Neural progenitor cell (in vitro differentiated cells): Measurements from ENCODE around the gene LRBA. TPM values are rescaled to one million over a fixed set of nuclear protein-coding genes. Genes with fewer than 3 reads are reported as not detected.
A peak's percentile ranks its signal among the peaks of the same experiment; 100 is the strongest.

Experiments
- DNase-seq: peaks from one replicate; pipeline ENCODE4 v3.0.0-alpha.2; 2016; ENCODE audit warnings: low spot score
- H2AFZ ChIP-seq: fragments of 200-600 bp; sonication (generic); replicated peaks from 2 replicates; pipeline ENCODE4 v1.6.1; 2016; ENCODE audit warnings: antibody characterized with exemption
- H3F3A ChIP-seq: fragments of 200-600 bp; sonication (generic); 2 replicates; pipeline ENCODE4 v1.6.1; 2016; ENCODE audit warnings: antibody characterized with exemption, low read depth
- H3K27ac ChIP-seq: fragments of 200-600 bp; sonication (generic); 2 replicates; pipeline ENCODE4 v1.5.1; 2016; ENCODE audit warnings: mild to moderate bottlenecking
- H3K27me3 ChIP-seq: fragments of 200-600 bp; sonication (generic); 2 replicates; pipeline ENCODE4 v1.6.1; 2016; ENCODE audit warnings: mild to moderate bottlenecking, moderate library complexity
- H3K36me3 ChIP-seq: fragments of 200-600 bp; sonication (generic); 2 replicates; pipeline ENCODE4 v1.5.1; 2016
- H3K4me1 ChIP-seq: fragments of 200-600 bp; sonication (generic); 2 replicates; pipeline ENCODE4 v1.6.1; 2016; ENCODE audit warnings: mixed run types
- H3K4me2 ChIP-seq: fragments of 200-600 bp; sonication (generic); 2 replicates; pipeline ENCODE4 v1.6.1; 2016
- H3K4me3 ChIP-seq: fragments of 200-600 bp; sonication (generic); 2 replicates; pipeline ENCODE4 v1.5.1; 2016
- H3K79me2 ChIP-seq: fragments of 200-600 bp; sonication (generic); 2 replicates; pipeline ENCODE4 v1.6.1; 2016; ENCODE audit warnings: low read depth
- H3K9ac ChIP-seq: fragments of 200-600 bp; sonication (generic); 2 replicates; pipeline ENCODE4 v1.6.1; 2016
- H3K9me3 ChIP-seq: fragments of 200-600 bp; sonication (generic); 2 replicates; pipeline ENCODE4 v1.5.1; 2016; ENCODE audit warnings: low read depth
- H4K20me1 ChIP-seq: fragments of 200-600 bp; sonication (generic); 2 replicates; pipeline ENCODE4 v1.6.1; 2016; ENCODE audit warnings: low read depth
- H3K27ac Mint-ChIP-seq: 3 replicates; pipeline ENCODE4 v1.8.0; 2021; ENCODE audit warnings: mixed read lengths
- H3K27me3 Mint-ChIP-seq: 2 replicates; pipeline ENCODE4 v1.8.0; 2022; ENCODE audit warnings: low read depth, mild to moderate bottlenecking, inconsistent platforms, moderate library complexity, mixed read lengths; ENCODE audit not compliant: insufficient read depth
- H3K36me3 Mint-ChIP-seq: 3 replicates; pipeline ENCODE4 v1.8.0; 2021; ENCODE audit warnings: mixed read lengths
- H3K4me1 Mint-ChIP-seq: 3 replicates; pipeline ENCODE4 v1.8.0; 2021; ENCODE audit warnings: mixed read lengths
- H3K4me3 Mint-ChIP-seq: 3 replicates; pipeline ENCODE4 v1.8.0; 2021; ENCODE audit warnings: mild to moderate bottlenecking, moderate library complexity, mixed read lengths
- H3K9me3 Mint-ChIP-seq: 3 replicates; pipeline ENCODE4 v1.8.0; 2020; ENCODE audit warnings: mixed read lengths
- EZH2 ChIP-seq: fragments of 200-600 bp; sonication (generic); IDR thresholded peaks from 2 replicates; pipeline ENCODE4 v1.6.1; 2017; ENCODE audit warnings: antibody characterized with exemption, mild to moderate bottlenecking, moderate library complexity
- EZH2phosphoT487 ChIP-seq: fragments of 200-600 bp; sonication (generic); IDR thresholded peaks from 2 replicates; pipeline ENCODE4 v1.6.1; 2017; ENCODE audit warnings: antibody characterized with exemption
- total RNA-seq: library from RNA; depleted of rRNA; stranded (reverse); fragments of >200 nt; gene quantifications from 2 replicates; pipeline ENCODE4 v1.2.3, GENCODE V29; 2015; ENCODE audit warnings: low replicate concordance
- TF ChIP-seq, protein P1 (sequence below): fragments of 200-600 bp; sonication (generic); IDR thresholded peaks from 2 replicates; pipeline ENCODE4 v1.5.1; 2017; ENCODE audit warnings: antibody characterized with exemption, mild to moderate bottlenecking

Gene LRBA
- total RNA-seq, 1 donor from 2014 or later: 111 TPM

DNA sequence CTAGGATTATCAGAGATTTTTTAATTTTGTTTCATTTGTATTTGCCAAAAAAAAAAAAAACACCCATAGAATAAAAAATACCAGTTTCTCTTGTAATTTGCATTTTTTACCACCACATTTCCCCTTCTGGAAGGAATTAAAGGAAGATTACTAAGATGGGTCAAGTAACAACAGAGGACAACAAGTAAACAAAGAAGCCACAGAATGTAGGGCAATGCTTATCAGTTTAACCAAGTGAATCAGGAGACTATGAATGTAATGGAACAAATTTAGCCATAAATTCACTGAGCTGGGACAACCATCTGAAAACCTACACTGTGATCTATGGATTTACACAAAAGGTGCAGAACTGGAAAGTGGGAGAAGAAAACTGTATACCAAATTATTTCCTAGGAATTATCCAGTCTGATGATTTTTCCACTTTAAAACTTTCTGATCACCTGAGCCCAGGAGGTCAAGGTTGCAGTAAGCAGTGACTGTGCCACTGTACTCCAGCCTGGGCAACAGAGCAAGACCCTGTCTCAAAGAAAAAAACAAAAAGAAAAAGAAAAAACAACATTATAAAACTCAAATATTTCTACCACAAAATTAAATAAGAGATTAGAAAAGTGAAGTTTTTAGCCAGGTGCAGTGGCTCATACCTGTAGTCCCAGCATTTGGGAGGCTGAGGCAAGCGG, 32.4 kb downstream of the LRBA start:
- no peak for DNase-seq
- H3K4me3 Mint-ChIP-seq: no peak overlapping the region
- no peaks in the 10 kb centered on the region for H3F3A ChIP-seq
- no peaks in the 10 kb centered on the region for H3K4me1 Mint-ChIP-seq
- no peak overlapping the region for H2AFZ ChIP-seq
- H3K4me1 ChIP-seq: no peaks in the 10 kb centered on the region
- no peaks in the 10 kb centered on the region for H3K9me3 ChIP-seq
- H3K4me3 ChIP-seq: no peak overlapping the region
- TF ChIP-seq EZH2phosphoT487 (no peak), EZH2 (no peak)
- TF ChIP-seq, protein P1, sequence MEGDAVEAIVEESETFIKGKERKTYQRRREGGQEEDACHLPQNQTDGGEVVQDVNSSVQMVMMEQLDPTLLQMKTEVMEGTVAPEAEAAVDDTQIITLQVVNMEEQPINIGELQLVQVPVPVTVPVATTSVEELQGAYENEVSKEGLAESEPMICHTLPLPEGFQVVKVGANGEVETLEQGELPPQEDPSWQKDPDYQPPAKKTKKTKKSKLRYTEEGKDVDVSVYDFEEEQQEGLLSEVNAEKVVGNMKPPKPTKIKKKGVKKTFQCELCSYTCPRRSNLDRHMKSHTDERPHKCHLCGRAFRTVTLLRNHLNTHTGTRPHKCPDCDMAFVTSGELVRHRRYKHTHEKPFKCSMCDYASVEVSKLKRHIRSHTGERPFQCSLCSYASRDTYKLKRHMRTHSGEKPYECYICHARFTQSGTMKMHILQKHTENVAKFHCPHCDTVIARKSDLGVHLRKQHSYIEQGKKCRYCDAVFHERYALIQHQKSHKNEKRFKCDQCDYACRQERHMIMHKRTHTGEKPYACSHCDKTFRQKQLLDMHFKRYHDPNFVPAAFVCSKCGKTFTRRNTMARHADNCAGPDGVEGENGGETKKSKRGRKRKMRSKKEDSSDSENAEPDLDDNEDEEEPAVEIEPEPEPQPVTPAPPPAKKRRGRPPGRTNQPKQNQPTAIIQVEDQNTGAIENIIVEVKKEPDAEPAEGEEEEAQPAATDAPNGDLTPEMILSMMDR: no peak
- H3K9ac ChIP-seq: no peak overlapping the region
- no peaks in the 10 kb centered on the region for H3K36me3 ChIP-seq
- peaks cover 20% of the 10 kb centered on the region for H3K9me3 Mint-ChIP-seq
- no peak overlapping the region for H3K27ac Mint-ChIP-seq
- no peaks in the 10 kb centered on the region for H4K20me1 ChIP-seq
- no peak overlapping the region for H3K4me2 ChIP-seq
- peaks cover 4% of the 10 kb centered on the region for H3K36me3 Mint-ChIP-seq
- no peak overlapping the region for H3K27ac ChIP-seq
- no peaks in the 10 kb centered on the region for H3K27me3 ChIP-seq
- no peaks in the 10 kb centered on the region for H3K27me3 Mint-ChIP-seq
- H3K79me2 ChIP-seq: peaks cover 79% of the 10 kb centered on the region

DNA sequence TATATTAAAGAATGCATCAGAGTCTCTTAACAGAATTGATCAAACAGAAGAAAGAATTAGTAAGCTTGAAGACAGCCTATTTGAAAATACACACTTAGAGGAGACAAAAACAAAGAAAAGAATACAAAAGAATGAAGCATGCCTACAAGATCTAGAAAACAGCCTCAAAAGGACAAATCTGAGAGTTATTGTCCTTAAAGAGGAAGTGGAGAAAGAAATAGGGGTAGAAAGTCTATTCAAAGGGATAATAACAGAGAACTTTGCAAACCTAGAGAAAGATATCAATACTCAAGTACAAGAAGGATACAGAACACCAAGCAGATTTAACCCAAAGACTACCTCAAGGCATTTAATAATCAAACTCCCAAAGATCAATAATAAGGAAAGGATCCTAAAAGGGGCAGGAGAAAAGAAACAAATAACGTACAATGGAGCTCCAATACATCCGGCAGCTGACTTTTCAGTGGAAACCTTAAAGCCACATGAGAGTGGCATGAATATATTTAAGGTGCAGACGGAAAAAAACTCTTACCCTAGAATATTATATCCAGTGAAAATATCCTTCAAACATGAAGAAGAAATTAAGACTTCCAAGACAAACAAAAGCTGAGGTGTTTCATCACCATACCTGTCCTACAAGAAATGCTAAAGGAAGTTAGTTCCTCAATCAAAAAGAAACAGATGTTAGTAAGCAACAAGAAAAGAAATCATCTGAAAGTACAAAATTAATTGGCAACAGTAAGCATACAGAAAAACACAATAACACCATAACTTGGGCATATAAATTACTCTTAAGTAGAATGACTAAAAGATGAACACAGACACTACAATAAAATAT, 36.1 kb downstream of the LRBA start:
- H4K20me1 ChIP-seq: peaks cover 6% of the 10 kb centered on the region
- no peaks in the 10 kb centered on the region for H3K27me3 ChIP-seq
- H3K4me1 Mint-ChIP-seq: no peaks in the 10 kb centered on the region
- H3K4me3 Mint-ChIP-seq: no peak overlapping the region
- no peak overlapping the region for H3K4me2 ChIP-seq
- peaks cover 79% of the 10 kb centered on the region for H3K79me2 ChIP-seq
- no peak overlapping the region for H3K27ac ChIP-seq
- H3K9ac ChIP-seq: no peak overlapping the region
- H3K27me3 Mint-ChIP-seq: no peaks in the 10 kb centered on the region
- H3K36me3 Mint-ChIP-seq: peaks cover 4% of the 10 kb centered on the region
- TF ChIP-seq EZH2: no peak
- no peak for TF ChIP-seq EZH2phosphoT487
- TF ChIP-seq, protein P1: no peak
- H3K9me3 Mint-ChIP-seq: peaks cover 20% of the 10 kb centered on the region
- H3F3A ChIP-seq: no peaks in the 10 kb centered on the region
- no peaks in the 10 kb centered on the region for H3K36me3 ChIP-seq
- DNase-seq: no peak
- H3K9me3 ChIP-seq: no peaks in the 10 kb centered on the region
- H3K27ac Mint-ChIP-seq: no peak overlapping the region
- no peak overlapping the region for H3K4me3 ChIP-seq
- H2AFZ ChIP-seq: no peak overlapping the region
- H3K4me1 ChIP-seq: no peaks in the 10 kb centered on the region

DNA sequence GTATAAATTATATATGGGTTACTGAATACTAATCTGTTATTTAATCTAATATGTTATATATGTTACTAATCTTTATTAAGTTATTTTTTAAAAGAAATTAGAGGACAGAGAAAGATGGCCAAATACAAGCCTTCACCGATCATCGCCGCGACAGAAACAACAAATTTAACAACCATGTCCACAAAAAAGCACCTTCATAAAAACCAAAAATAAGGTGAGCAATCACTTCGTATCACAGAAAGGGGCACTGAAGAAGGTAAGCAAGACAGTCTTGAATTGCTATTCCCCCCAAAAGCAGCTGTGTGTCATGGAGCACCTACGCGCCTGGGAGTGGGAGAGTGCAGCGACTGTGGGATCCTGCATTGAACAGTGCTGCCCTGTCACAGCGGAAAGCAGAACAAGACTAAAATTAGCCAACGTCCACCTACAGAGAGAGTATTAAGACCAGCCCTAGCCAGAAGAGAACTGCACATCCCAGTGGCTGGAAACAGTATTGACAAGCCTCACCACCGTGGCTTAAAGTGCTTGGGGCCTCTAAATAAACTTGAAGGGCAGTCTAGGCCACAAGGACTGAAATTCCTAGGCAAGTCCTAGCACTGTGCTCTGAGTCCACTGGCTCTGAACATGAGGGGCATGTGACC, 38.5 kb downstream of the LRBA start:
- Mint-ChIP-seq H3K27me3 (no peaks in the 10 kb centered on the region), H3K4me1 (no peaks in the 10 kb centered on the region), H3K9me3 (peaks cover 20% of the 10 kb centered on the region), H3K4me3 (no peak overlapping the region), H3K36me3 (peaks cover 4% of the 10 kb centered on the region), H3K27ac (peak overlapping the region; percentile 6)
- Histone ChIP-seq H3K4me3 (no peak overlapping the region), H3K27ac (no peak overlapping the region), H3K9me3 (no peaks in the 10 kb centered on the region), H3K79me2 (peaks cover 86% of the 10 kb centered on the region), H3K4me2 (no peak overlapping the region), H3F3A (no peaks in the 10 kb centered on the region), H2AFZ (no peak overlapping the region), H3K9ac (no peak overlapping the region), H3K27me3 (no peaks in the 10 kb centered on the region), H3K4me1 (no peaks in the 10 kb centered on the region), H3K36me3 (no peaks in the 10 kb centered on the region), H4K20me1 (peaks cover 6% of the 10 kb centered on the region)
- no peak for TF ChIP-seq EZH2
- TF ChIP-seq EZH2phosphoT487: no peak
- TF ChIP-seq, protein P1: peak; percentile 34
- peak; percentile 38 for DNase-seq
